Measurements from ENCODE around the gene TRAM2. TPM values are rescaled to one million over a fixed set of nuclear protein-coding genes. Genes with fewer than 3 reads are reported as not detected.
A peak's percentile ranks its signal among the peaks of the same experiment; 100 is the strongest.

TRAM2 gene
- total and polyA plus RNA-seq, 2 of the 13 experiments (the other 11 are each of a cell fraction or from before 2014, with no cell fraction given), result 49.1 to 72.5 TPM

- TF ChIP-seq KLF16 (CRISPR knock-in tag; IDR thresholded peaks at IDR 0.05) (no peak), DMAP1 (CRISPR knock-in tag; IDR thresholded peaks at IDR 0.05) (no peak), AHR (CRISPR knock-in tag; IDR thresholded peaks at IDR 0.05) (no peak), ZKSCAN1 (IDR thresholded peaks at IDR 0.05; ENCODE audit: low read length) (no peak), ZNF224 (CRISPR knock-in tag; IDR thresholded peaks at IDR 0.05) (no peak), BRCA1 (CRISPR knock-in tag; IDR thresholded peaks at IDR 0.05) (no peak), ARNTL (CRISPR knock-in tag; IDR thresholded peaks at IDR 0.05) (no peak), FIP1L1 (IDR thresholded peaks at IDR 0.05; ENCODE audit: borderline replicate concordance, insufficient read depth, low read depth, low read length) (no peak), NFIB (CRISPR knock-in tag; IDR thresholded peaks at IDR 0.05; ENCODE audit: borderline replicate concordance) (no peak), FLYWCH1 (CRISPR knock-in tag; IDR thresholded peaks at IDR 0.05) (no peak), TOPORS (CRISPR knock-in tag; IDR thresholded peaks at IDR 0.05) (no peak), HNRNPL (IDR thresholded peaks at IDR 0.05; ENCODE audit: low read depth, low read length) (no peak), MEF2D (CRISPR knock-in tag; IDR thresholded peaks at IDR 0.05) (no peak), ZNF552 (CRISPR knock-in tag; IDR thresholded peaks at IDR 0.05; ENCODE audit: borderline replicate concordance) (no peak), MZF1 (CRISPR knock-in tag; IDR thresholded peaks at IDR 0.05; ENCODE audit: borderline replicate concordance) (no peak), KAT2B (IDR thresholded peaks at IDR 0.05; ENCODE audit: borderline replicate concordance, low read depth, low read length) (no peak), ZNF839 (CRISPR knock-in tag; IDR thresholded peaks at IDR 0.05; ENCODE audit: borderline replicate concordance) (no peak), SNAI1 (CRISPR knock-in tag; IDR thresholded peaks at IDR 0.05; ENCODE audit: borderline replicate concordance) (no peak), ZNF350 (CRISPR knock-in tag; IDR thresholded peaks at IDR 0.05; ENCODE audit: borderline replicate concordance, low read depth) (peak; percentile 43; the same call in 1 of the 2 replicates), POLR2AphosphoS5 (IDR thresholded peaks at IDR 0.05; ENCODE audit: low read depth, low read length) (no peak), TGIF2 (CRISPR knock-in tag; IDR thresholded peaks at IDR 0.05) (peak; percentile 42; the same call in 1 of the 2 replicates), ZNF563 (CRISPR knock-in tag; IDR thresholded peaks at IDR 0.05) (no peak), ATAD3A (CRISPR knock-in tag; IDR thresholded peaks at IDR 0.05) (no peak), MEIS2 (CRISPR knock-in tag; IDR thresholded peaks at IDR 0.05) (peak; percentile 54; the same call in 1 of the 2 replicates)
- TF ChIP-seq, protein P1, sequence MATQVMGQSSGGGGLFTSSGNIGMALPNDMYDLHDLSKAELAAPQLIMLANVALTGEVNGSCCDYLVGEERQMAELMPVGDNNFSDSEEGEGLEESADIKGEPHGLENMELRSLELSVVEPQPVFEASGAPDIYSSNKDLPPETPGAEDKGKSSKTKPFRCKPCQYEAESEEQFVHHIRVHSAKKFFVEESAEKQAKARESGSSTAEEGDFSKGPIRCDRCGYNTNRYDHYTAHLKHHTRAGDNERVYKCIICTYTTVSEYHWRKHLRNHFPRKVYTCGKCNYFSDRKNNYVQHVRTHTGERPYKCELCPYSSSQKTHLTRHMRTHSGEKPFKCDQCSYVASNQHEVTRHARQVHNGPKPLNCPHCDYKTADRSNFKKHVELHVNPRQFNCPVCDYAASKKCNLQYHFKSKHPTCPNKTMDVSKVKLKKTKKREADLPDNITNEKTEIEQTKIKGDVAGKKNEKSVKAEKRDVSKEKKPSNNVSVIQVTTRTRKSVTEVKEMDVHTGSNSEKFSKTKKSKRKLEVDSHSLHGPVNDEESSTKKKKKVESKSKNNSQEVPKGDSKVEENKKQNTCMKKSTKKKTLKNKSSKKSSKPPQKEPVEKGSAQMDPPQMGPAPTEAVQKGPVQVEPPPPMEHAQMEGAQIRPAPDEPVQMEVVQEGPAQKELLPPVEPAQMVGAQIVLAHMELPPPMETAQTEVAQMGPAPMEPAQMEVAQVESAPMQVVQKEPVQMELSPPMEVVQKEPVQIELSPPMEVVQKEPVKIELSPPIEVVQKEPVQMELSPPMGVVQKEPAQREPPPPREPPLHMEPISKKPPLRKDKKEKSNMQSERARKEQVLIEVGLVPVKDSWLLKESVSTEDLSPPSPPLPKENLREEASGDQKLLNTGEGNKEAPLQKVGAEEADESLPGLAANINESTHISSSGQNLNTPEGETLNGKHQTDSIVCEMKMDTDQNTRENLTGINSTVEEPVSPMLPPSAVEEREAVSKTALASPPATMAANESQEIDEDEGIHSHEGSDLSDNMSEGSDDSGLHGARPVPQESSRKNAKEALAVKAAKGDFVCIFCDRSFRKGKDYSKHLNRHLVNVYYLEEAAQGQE (IDR thresholded peaks at IDR 0.05; ENCODE audit: borderline replicate concordance in 1 of 2, low read depth in 1 of 2, low read length in 2 of 2), result peak in 1 of 2 experiments; percentile 54; a peak in 2 of 4 replicates
- TF ChIP-seq, protein P2, sequence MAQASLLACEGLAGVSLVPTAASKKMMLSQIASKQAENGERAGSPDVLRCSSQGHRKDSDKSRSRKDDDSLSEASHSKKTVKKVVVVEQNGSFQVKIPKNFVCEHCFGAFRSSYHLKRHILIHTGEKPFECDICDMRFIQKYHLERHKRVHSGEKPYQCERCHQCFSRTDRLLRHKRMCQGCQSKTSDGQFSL (CRISPR knock-in tag; IDR thresholded peaks at IDR 0.05), result no peak
- TF ChIP-seq, protein P3, sequence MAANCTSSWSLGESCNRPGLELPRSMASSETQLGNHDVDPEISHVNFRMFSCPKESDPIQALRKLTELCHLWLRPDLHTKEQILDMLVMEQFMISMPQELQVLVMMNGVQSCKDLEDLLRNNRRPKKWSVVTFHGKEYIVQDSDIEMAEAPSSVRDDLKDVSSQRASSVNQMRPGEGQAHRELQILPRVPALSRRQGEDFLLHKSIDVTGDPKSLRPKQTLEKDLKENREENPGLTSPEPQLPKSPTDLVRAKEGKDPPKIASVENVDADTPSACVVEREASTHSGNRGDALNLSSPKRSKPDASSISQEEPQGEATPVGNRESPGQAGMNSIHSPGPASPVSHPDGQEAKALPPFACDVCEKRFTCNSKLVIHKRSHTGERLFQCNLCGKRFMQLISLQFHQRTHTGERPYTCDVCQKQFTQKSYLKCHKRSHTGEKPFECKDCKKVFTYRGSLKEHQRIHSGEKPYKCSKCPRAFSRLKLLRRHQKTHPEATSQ (CRISPR knock-in tag; IDR thresholded peaks at IDR 0.05; ENCODE audit: borderline replicate concordance), result no peak
Measured at GRCh38 chr6:52544602-52545405, 32.1 kb downstream of the TRAM2 start (continued).

All from HepG2 (cell line).